GM23248 (cell line): Measurements from ENCODE around the gene CDKN2A. TPM values are rescaled to one million over a fixed set of nuclear protein-coding genes. Genes with fewer than 3 reads are reported as not detected.
"Not testable (repeated sequence)": the region's sequence is repeated elsewhere in the genome, so short reads cannot be mapped to it uniquely, and the experiment has no call there.

ENCODE experiments used
- DNase-seq: peaks from one replicate; pipeline ENCODE4 v3.0.0-alpha.2; 2015
- H2AFZ ChIP-seq: fragments of 200-600 bp; sonication (generic); 2 replicates; pipeline ENCODE4 v1.6.1; 2016; ENCODE audit warnings: antibody characterized with exemption
- H3F3A ChIP-seq: fragments of 200-600 bp; sonication (generic); 2 replicates; pipeline ENCODE4 v1.6.1; 2016; ENCODE audit warnings: mild to moderate bottlenecking, antibody characterized with exemption, mixed run types; ENCODE audit not compliant: insufficient read depth
- H3K27ac ChIP-seq: fragments of 200-600 bp; sonication (generic); 2 replicates; pipeline ENCODE4 v1.5.1; 2016; ENCODE audit warnings: mild to moderate bottlenecking
- H3K27me3 ChIP-seq: fragments of 200-600 bp; sonication (generic); replicated peaks from 2 replicates; pipeline ENCODE4 v1.6.1; 2016; ENCODE audit warnings: mild to moderate bottlenecking; ENCODE audit not compliant: insufficient read depth
- H3K36me3 ChIP-seq: fragments of 200-600 bp; sonication (generic); 2 replicates; pipeline ENCODE4 v1.6.1; 2016; ENCODE audit warnings: low read depth, mild to moderate bottlenecking
- H3K4me1 ChIP-seq: fragments of 200-600 bp; sonication (generic); 2 replicates; pipeline ENCODE4 v1.6.1; 2016; ENCODE audit warnings: mild to moderate bottlenecking; ENCODE audit not compliant: insufficient read depth
- H3K4me2 ChIP-seq: fragments of 200-600 bp; sonication (generic); one replicate; pipeline ENCODE4 v1.6.1; 2016; ENCODE audit warnings: mild to moderate bottlenecking; ENCODE audit not compliant: unreplicated experiment
- H3K4me3 ChIP-seq: fragments of 200-600 bp; sonication (generic); 2 replicates; pipeline ENCODE4 v1.5.1; 2016; ENCODE audit warnings: mild to moderate bottlenecking
- H3K79me2 ChIP-seq: fragments of 200-600 bp; sonication (generic); 2 replicates; pipeline ENCODE4 v1.6.1; 2016; ENCODE audit warnings: mild to moderate bottlenecking; ENCODE audit not compliant: insufficient read depth
- H3K9ac ChIP-seq: fragments of 200-600 bp; sonication (generic); 2 replicates; pipeline ENCODE4 v1.6.1; 2016; ENCODE audit warnings: mild to moderate bottlenecking
- H3K9me2 ChIP-seq: fragments of 200-600 bp; sonication (generic); 2 replicates; pipeline ENCODE4 v1.6.1; 2016; ENCODE audit warnings: mixed run types, mild to moderate bottlenecking, moderate library complexity; ENCODE audit not compliant: insufficient read depth
- H3K9me3 ChIP-seq: fragments of 200-600 bp; sonication (generic); one replicate; pipeline ENCODE4 v1.6.1; 2017; ENCODE audit warnings: low read depth
- H4K20me1 ChIP-seq: fragments of 200-600 bp; sonication (generic); 2 replicates; pipeline ENCODE4 v1.6.0; 2016; ENCODE audit not compliant: insufficient read depth
- EZH2 ChIP-seq: fragments of 200-600 bp; sonication (generic); IDR thresholded peaks from 2 replicates; pipeline ENCODE4 v1.6.1; 2018; ENCODE audit warnings: antibody characterized with exemption, mild to moderate bottlenecking; ENCODE audit not compliant: insufficient read depth, poor library complexity, severe bottlenecking
- EZH2phosphoT487 ChIP-seq: fragments of 200-600 bp; sonication (generic); IDR thresholded peaks from 2 replicates; pipeline ENCODE4 v1.6.1; 2018; ENCODE audit warnings: antibody characterized with exemption, moderate library complexity, mild to moderate bottlenecking, low read depth; ENCODE audit not compliant: insufficient read depth
- WGBS, 2 experiments: methylation state at CpG; one replicate each; pipeline ENCODE4 v1.1.6; 2015 to 2017; ENCODE audit warnings: low lambda C conversion rate in 2 of 2, low coverage in 1 of 2; ENCODE audit errors: missing lambda C conversion rate in 2 of 2; 5-methylcytosine and 5-hydroxymethylcytosine counted together
- in situ Hi-C: fragments of 300-500 bp; cut with MboI; formaldehyde crosslinking; loops from 2 replicates; pipeline ENCODE4 v1.15.0; 2020
- polyA plus RNA-seq: library from polyadenylated mRNA; unstranded; fragments of >200 nt; fragmentation: Nextera tagmentation; extraction: Ambion mirVana; gene quantifications from 2 replicates; pipeline ENCODE4 v1.2.1, GENCODE V29; 2016
- total RNA-seq: library from RNA; depleted of rRNA; stranded (reverse); fragments of >200 nt; shearing (Covaris generic); gene quantifications from 2 replicates; pipeline ENCODE4 v1.2.3, GENCODE V29; 2014

Gene CDKN2A
- total and polyA plus RNA-seq, 2 experiments from 2014 or later, result 27.3 to 42.2 TPM

- WGBS, 2 experiments, result 51 to 54% methylated on average over 15 of the region's 15 CpGs
- Histone ChIP-seq H3K4me2 (peak overlapping the region; percentile 74), H4K20me1 (no peaks in the 10 kb centered on the region), H3K27ac (no peak overlapping the region), H3K4me3 (no peak overlapping the region), H3K4me1 (no peaks in the 10 kb centered on the region; the same call in 1 of the 2 replicates), H3F3A (peaks cover 7% of the 10 kb centered on the region; the same call in 1 of the 2 replicates), H3K9me2 (no peaks in the 10 kb centered on the region), H2AFZ (peak overlapping the region; percentile 90), H3K27me3 (peaks cover 28% of the 10 kb centered on the region), H3K36me3 (no peaks in the 10 kb centered on the region), H3K79me2 (no peaks in the 10 kb centered on the region), H3K9ac (no peak overlapping the region), H3K9me3 (peaks cover 3% of the 10 kb centered on the region)
- in situ Hi-C loops, result no loop called here
- TF ChIP-seq EZH2phosphoT487 (no peak), EZH2 (no peak)
- no peak for DNase-seq
These were observed 27.9 kb downstream of the CDKN2A start for GRCh38 chr9:21966140-21966851.

DNA sequence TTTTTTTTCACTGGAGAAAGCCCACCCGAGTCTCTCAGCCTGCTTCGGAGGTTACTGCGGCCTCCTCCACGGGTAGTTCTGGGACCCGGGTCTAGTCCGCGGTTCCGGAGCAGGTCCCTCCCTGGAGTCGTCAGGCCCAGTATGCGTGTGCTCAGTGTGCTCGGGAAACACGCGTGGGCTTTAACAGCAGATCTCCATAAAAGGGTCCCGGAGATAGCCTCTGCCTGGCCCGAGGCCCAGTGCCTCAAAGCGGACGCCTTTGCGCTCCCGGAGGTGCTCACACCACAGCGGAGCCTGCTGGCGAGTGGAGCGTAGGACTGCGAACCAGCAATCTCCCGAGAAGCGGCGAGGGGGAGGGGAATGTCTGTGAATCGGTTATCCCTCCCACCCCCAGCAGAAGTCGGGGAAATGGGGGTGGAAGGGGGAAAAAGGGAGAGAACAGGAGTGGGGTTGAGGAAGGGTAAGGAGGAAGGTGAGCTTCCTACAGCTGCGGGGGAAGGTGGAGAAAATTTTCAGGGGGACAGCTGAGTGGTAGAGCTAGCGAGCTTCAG is 28.7 kb downstream of the CDKN2A start:
- Histone ChIP-seq H3K4me3 (peak overlapping the region; percentile 65), H3K27ac (no peak overlapping the region), H3K9me2 (no peaks in the 10 kb centered on the region), H2AFZ (peak overlapping the region; percentile 90), H3K9me3 (peaks cover 3% of the 10 kb centered on the region), H3K36me3 (no peaks in the 10 kb centered on the region), H3K27me3 (peaks cover 28% of the 10 kb centered on the region), H3K9ac (peak overlapping the region; percentile 65), H3F3A (peaks cover 7% of the 10 kb centered on the region; the same call in 1 of the 2 replicates), H3K4me2 (peak overlapping the region; percentile 74), H3K79me2 (no peaks in the 10 kb centered on the region), H4K20me1 (no peaks in the 10 kb centered on the region), H3K4me1 (no peaks in the 10 kb centered on the region; the same call in 1 of the 2 replicates)
- WGBS, 2 experiments, result 4 to 5% methylated on average over 25 to 30 of the region's 30 CpGs
- in situ Hi-C loops, result no loop called here
- TF ChIP-seq EZH2phosphoT487 (no peak), EZH2 (no peak)
- DNase-seq, result peak; percentile 93

GRCh38 chr9:21964925-21965385 is 29.2 kb downstream of the CDKN2A start:
- H3K4me2 ChIP-seq, result peak overlapping the region; percentile 74
- 3 to 5% methylated on average over 28 to 29 of the region's 29 CpGs for WGBS, 2 experiments
- H3F3A ChIP-seq, result peaks cover 7% of the 10 kb centered on the region; the same call in 1 of the 2 replicates
- no peaks in the 10 kb centered on the region for H3K36me3 ChIP-seq
- H3K4me3 ChIP-seq, result peak overlapping the region; percentile 65
- no peaks in the 10 kb centered on the region for H3K79me2 ChIP-seq
- in situ Hi-C loops, result no loop called here
- peak overlapping the region; percentile 65 for H3K9ac ChIP-seq
- no peak for TF ChIP-seq EZH2phosphoT487
- no peak for TF ChIP-seq EZH2
- H3K27me3 ChIP-seq, result peaks cover 28% of the 10 kb centered on the region
- peaks cover 3% of the 10 kb centered on the region for H3K9me3 ChIP-seq
- H2AFZ ChIP-seq, result peak overlapping the region; percentile 90
- no peaks in the 10 kb centered on the region for H4K20me1 ChIP-seq
- H3K27ac ChIP-seq, result no peak overlapping the region
- DNase-seq, result peak; percentile 63
- no peaks in the 10 kb centered on the region; the same call in 1 of the 2 replicates for H3K4me1 ChIP-seq
- H3K9me2 ChIP-seq, result no peaks in the 10 kb centered on the region

DNA sequence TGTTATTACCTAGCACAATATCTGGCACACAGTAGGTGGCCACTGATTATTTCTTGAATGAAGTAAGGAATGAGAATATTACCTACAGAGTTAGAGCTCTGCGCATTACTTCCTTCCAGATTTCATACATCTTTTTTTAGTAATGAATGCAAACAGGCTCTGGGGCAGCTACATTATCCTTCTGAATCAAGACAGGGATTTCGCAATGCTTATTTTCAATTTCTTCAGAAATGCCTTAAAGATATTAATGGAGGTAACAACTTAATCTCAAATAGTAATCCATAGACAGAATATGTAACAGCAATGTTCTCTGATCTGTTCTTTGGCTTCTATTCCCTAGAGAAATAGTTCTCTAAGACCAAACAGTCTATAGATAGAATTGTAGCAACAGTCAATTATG is 32.6 kb downstream of the CDKN2A start:
- Histone ChIP-seq H4K20me1 (no peaks in the 10 kb centered on the region), H3K4me2 (no peak overlapping the region), H3K4me1 (no peaks in the 10 kb centered on the region; the same call in 1 of the 2 replicates), H3K9me2 (no peaks in the 10 kb centered on the region), H3K9ac (no peak overlapping the region), H3K36me3 (no peaks in the 10 kb centered on the region), H3F3A (peaks cover 7% of the 10 kb centered on the region; the same call in 1 of the 2 replicates), H3K27ac (no peak overlapping the region), H3K9me3 (peaks cover 3% of the 10 kb centered on the region), H2AFZ (no peak overlapping the region), H3K27me3 (no peaks in the 10 kb centered on the region), H3K79me2 (no peaks in the 10 kb centered on the region), H3K4me3 (no peak overlapping the region)
- in situ Hi-C loops, result no loop called here
- peak; percentile 37 for DNase-seq
- TF ChIP-seq EZH2phosphoT487, result no peak
- no peak for TF ChIP-seq EZH2
- 94% methylated on average over 2 of the region's 2 CpGs for WGBS, 2 experiments

DNA sequence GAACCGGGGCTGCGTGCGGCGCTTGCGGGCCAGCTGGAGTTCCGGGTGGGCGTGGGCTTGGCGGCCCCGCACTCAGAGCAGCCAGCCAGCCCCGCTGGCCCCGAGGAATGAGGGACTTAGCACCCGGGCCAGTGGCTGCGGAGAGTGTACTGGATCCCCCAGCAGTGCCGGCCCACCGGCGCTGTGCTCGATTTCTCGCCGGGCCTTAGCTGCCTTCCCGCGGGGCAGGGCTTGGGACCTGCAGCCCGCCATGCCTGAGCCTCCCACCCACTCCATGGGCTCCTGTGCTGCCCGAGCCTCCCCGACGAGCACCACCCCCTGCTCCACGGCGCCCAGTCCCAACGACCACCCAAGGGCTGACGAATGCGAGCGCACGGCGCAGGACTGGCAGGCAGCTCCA is 34.9 kb downstream of the CDKN2A start:
- H3K4me2 ChIP-seq, H3K9me3 ChIP-seq, H3K4me1 ChIP-seq, H3K36me3 ChIP-seq, in situ Hi-C loops, DNase-seq, H3K9ac ChIP-seq, H2AFZ ChIP-seq, H3F3A ChIP-seq, H3K4me3 ChIP-seq, H3K27me3 ChIP-seq, H3K79me2 ChIP-seq, H3K9me2 ChIP-seq, H4K20me1 ChIP-seq, H3K27ac ChIP-seq: not testable (repeated sequence)
- WGBS, 2 experiments, result 89 to 95% methylated on average over 22 to 24 of the region's 33 CpGs
